ACC112 (cell line): Measurements from ENCODE around the gene ZNF197.
"Not testable (repeated sequence)": the region's sequence is repeated elsewhere in the genome, so short reads cannot be mapped to it uniquely, and the experiment has no call there.

Experiments
- H2AFZ ChIP-seq: fragments of 200-600 bp; sonication (generic); one replicate; pipeline ENCODE4 v1.6.0; 2017; ENCODE audit warnings: antibody characterized with exemption, low read length; ENCODE audit not compliant: unreplicated experiment
- H3K27ac ChIP-seq: fragments of 200-600 bp; sonication (generic); 2 replicates; pipeline ENCODE4 v1.5.1; 2014; ENCODE audit warnings: low read depth, mild to moderate bottlenecking, antibody characterized with exemption, low read length, moderate library complexity
- H3K27me3 ChIP-seq: fragments of 200-600 bp; sonication (generic); 2 replicates; pipeline ENCODE4 v1.6.1; 2014; ENCODE audit warnings: mild to moderate bottlenecking, antibody characterized with exemption, low read length, moderate library complexity, mixed read lengths; ENCODE audit not compliant: insufficient read depth
- H3K36me3 ChIP-seq: fragments of 200-600 bp; sonication (generic); 2 replicates; pipeline ENCODE4 v1.6.1; 2016; ENCODE audit warnings: mild to moderate bottlenecking, antibody characterized with exemption, low read length, moderate library complexity, mixed read lengths; ENCODE audit not compliant: insufficient read depth
- H3K4me1 ChIP-seq: fragments of 200-600 bp; sonication (generic); one replicate; pipeline ENCODE4 v1.6.1; 2016; ENCODE audit warnings: low read length, mixed read lengths; ENCODE audit not compliant: insufficient read depth, unreplicated experiment, control insufficient read depth
- H3K4me3 ChIP-seq: fragments of 200-600 bp; sonication (generic); 2 replicates; pipeline ENCODE4 v1.5.1; 2014; ENCODE audit warnings: mild to moderate bottlenecking, low read depth, low read length
- H3K79me2 ChIP-seq: fragments of 200-600 bp; sonication (generic); one replicate; pipeline ENCODE4 v1.6.0; 2016; ENCODE audit warnings: low read length; ENCODE audit not compliant: control insufficient read depth, unreplicated experiment, insufficient read depth

Gene ZNF197

DNA sequence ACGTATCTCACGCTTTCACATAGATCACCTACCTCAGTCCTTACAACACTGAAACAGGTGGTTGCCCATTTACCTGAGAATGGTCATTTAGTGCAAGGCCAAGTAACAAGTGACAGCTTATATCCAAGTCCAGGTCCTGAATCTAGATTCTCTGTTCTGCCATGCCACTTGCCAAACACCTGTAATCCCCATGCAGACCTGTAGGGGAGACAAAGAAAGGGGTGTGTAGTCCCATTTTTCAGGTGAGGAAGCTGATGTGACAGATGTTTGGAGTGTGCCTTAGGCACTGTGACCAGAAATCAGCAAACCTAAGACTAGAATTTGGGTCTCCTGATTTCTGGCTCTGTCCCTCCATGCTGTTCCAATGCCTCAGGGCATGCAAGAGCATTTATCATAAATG, 36.4 kb downstream of the ZNF197 start:
- no peaks in the 10 kb centered on the region for H3K79me2 ChIP-seq
- H2AFZ ChIP-seq, result no peak overlapping the region
- H3K27ac ChIP-seq, result no peak overlapping the region
- peaks cover 65% of the 10 kb centered on the region for H3K36me3 ChIP-seq
- H3K27me3 ChIP-seq, result no peaks in the 10 kb centered on the region
- no peak overlapping the region for H3K4me3 ChIP-seq
- H3K4me1 ChIP-seq, result no peaks in the 10 kb centered on the region

DNA sequence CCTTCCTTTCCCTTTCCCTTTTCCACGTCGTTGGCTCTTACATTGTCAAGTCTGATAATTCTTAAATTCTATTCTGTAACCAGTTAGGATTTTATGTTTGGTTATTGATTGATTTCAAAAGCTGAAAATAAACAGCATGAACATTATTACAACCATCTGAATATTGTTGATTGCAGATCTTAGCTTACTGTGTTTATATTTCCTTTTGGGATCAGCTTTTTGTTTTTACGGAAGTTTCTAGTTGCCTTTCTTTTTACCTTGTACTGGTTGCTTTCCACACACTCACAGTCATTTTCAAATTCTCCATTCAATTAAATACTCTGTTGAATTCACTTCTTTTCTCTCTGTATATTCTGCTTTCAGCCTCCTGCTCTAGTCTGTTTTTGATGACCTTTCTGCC, 40.3 kb downstream of the ZNF197 start:
- H2AFZ ChIP-seq, result no peak overlapping the region
- H3K36me3 ChIP-seq, result peaks cover 27% of the 10 kb centered on the region
- H3K4me1 ChIP-seq, result peaks cover 16% of the 10 kb centered on the region
- H3K27ac ChIP-seq, result no peak overlapping the region
- no peaks in the 10 kb centered on the region for H3K27me3 ChIP-seq
- no peaks in the 10 kb centered on the region for H3K79me2 ChIP-seq
- no peak overlapping the region for H3K4me3 ChIP-seq

DNA sequence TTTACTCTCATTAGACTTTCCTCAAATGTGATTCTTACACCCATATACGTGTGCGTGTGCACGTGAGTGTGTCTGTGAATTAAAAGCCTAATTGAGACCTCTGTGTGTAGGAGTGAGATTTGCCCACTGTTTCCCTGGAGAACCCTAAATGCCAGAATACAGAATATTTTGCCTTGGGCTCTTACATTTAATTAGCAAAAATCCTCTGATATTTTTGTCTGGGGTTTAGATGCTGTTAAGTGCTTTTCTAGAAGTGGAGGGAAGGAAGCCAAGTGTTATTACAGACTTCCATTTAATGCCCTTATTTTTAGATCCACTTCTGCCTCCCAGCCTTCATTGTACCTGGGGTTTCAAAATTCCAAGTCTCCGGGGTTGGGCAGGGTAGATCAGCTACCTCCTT, 41.5 kb downstream of the ZNF197 start:
- H3K79me2 ChIP-seq, result no peaks in the 10 kb centered on the region
- no peak overlapping the region for H3K4me3 ChIP-seq
- H2AFZ ChIP-seq, result no peak overlapping the region
- H3K27ac ChIP-seq, result 0 out of 2 replicates have a peak overlapping the region, but pooled peaks have one; percentile 8
- peaks cover 16% of the 10 kb centered on the region for H3K4me1 ChIP-seq
- peaks cover 15% of the 10 kb centered on the region for H3K36me3 ChIP-seq
- H3K27me3 ChIP-seq, result no peaks in the 10 kb centered on the region

DNA sequence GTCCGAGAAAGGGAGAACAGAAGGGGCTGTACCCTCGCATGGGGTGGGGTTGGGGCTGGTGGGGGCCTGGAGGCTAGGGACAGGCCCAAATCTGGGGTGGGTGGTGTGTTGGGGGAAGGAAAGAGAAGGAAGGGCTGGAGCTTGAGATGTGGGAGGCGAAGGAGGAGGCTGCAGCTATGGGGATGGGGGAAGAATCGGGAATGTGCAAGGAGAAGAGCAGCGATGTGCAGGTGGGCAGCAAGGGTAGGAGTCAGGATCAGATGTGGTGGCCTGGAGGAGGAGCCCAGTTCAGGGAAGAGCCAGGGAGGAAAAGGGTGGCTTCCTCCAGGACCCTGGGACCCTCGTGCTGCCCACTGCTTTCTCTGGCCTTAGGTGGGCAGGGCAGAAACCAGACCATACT, 44.9 kb downstream of the ZNF197 start:
- H3K27me3 ChIP-seq, result no peaks in the 10 kb centered on the region
- no peak overlapping the region for H2AFZ ChIP-seq
- peaks cover 16% of the 10 kb centered on the region for H3K4me1 ChIP-seq
- no peaks in the 10 kb centered on the region; the same call in none of the 2 replicates for H3K36me3 ChIP-seq
- H3K27ac ChIP-seq, result no peak overlapping the region
- H3K4me3 ChIP-seq, result no peak overlapping the region
- H3K79me2 ChIP-seq, result no peaks in the 10 kb centered on the region

DNA sequence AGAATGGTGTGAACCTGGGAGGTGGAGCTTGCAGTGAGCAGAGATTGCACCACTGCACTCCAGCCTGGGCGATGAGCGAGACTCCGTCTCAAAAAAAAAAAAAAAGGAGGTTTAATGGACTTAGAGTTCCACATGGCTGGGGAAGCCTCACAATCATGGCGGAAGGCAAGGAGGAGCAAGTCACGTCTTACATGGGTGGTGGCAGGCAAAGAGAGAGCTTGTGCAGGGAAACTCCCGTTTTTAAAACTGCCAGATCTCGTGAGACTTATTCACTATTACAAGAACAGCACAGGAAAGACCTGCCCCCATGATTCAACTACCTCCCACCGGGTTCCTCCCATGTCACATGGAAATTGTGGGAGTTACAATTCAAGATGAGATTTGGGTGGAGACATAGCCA, 48.6 kb downstream of the ZNF197 start:
- not testable (repeated sequence) for H3K79me2 ChIP-seq, H3K4me1 ChIP-seq, H2AFZ ChIP-seq, H3K27me3 ChIP-seq, H3K4me3 ChIP-seq, H3K36me3 ChIP-seq, H3K27ac ChIP-seq

DNA sequence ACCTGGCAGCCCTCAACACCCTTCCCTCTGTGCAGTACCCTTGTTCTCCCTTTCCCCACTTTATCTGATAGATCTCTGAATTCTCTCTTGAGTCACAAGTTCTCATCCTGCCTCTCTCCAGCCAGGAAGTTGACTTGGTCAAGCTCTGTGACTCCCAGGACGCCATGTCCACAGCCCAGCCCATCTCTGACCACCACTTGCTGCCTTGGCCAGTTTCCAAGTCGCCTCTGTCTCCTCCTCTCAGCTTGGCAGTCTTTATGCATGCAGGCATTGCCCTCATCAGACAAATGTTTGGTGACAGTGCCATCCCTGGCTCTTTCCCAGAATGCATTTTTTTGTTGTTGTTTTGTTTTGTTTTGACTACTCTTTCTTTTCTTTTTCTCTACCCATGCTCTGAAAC, 49.4 kb downstream of the ZNF197 start:
- no peak overlapping the region for H2AFZ ChIP-seq
- no peaks in the 10 kb centered on the region for H3K79me2 ChIP-seq
- no peak overlapping the region for H3K27ac ChIP-seq
- H3K4me3 ChIP-seq, result no peak overlapping the region
- H3K4me1 ChIP-seq, result no peaks in the 10 kb centered on the region
- no peaks in the 10 kb centered on the region for H3K36me3 ChIP-seq
- no peaks in the 10 kb centered on the region for H3K27me3 ChIP-seq

DNA sequence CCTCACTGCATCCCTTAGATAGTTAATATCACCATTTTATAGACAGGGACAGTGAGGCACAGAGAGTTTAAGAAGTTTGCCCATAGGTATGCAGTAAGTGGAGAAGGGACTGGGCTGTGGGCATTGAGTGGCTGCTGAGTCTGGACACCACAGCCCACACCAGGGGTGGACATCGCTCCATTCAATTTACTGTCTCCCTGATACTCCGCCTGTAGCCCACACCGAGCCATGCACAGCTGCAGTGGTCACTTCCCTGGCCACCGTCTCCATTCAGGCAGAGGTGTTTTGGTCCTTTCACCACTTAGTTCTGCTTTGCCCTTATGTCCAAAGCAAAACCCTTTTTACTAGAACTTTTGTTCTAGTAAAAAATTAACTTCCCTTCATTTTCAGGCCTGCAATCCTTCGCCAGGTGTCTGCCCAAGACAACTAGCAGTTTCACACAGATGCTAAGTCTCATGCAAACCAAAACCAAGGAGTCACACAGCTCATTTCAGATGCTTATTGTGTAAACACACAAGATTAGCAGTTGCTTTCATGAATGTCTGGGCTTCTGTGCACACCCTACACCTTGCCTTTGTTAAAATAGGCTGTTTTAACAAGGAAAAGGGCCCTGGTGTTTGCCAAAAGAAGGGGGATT, 53.8 kb downstream of the ZNF197 start:
- no peaks in the 10 kb centered on the region for H3K4me1 ChIP-seq
- H3K4me3 ChIP-seq, result no peak overlapping the region
- peaks cover 15% of the 10 kb centered on the region; the same call in 1 of the 2 replicates for H3K36me3 ChIP-seq
- no peaks in the 10 kb centered on the region for H3K27me3 ChIP-seq
- H3K27ac ChIP-seq, result no peak overlapping the region
- H3K79me2 ChIP-seq, result no peaks in the 10 kb centered on the region
- H2AFZ ChIP-seq, result no peak overlapping the region

DNA sequence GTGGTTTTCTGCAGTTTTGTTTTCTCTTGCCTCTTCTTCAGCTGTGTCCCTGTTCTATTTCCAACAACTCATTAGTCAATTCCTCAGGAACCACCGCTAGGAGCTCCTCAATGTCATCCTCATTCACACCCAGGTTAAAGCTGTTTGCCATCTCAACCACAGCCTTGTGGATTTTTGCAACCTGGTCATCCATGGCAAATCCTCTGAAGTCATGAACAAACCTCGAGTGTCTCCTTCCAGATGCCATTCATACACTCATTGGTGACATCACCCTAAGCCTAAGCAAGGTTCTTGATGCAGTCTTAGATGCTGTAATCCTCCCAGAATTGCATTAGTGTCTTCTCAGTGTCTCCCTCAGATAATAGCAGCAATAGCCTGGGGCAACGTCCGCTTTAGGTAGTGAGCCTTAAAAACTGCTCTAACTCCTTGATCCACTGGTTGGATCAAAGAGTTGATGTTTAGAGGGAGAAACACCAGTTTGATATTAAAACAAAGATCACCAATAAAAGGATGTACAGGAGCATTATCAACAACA, 56.2 kb downstream of the ZNF197 start:
- H3K36me3 ChIP-seq, result peaks cover 23% of the 10 kb centered on the region; the same call in 1 of the 2 replicates
- no peak overlapping the region for H3K27ac ChIP-seq
- peaks cover 3% of the 10 kb centered on the region for H3K4me1 ChIP-seq
- H2AFZ ChIP-seq, result no peak overlapping the region
- no peak overlapping the region for H3K4me3 ChIP-seq
- no peaks in the 10 kb centered on the region for H3K27me3 ChIP-seq
- H3K79me2 ChIP-seq, result no peaks in the 10 kb centered on the region

DNA sequence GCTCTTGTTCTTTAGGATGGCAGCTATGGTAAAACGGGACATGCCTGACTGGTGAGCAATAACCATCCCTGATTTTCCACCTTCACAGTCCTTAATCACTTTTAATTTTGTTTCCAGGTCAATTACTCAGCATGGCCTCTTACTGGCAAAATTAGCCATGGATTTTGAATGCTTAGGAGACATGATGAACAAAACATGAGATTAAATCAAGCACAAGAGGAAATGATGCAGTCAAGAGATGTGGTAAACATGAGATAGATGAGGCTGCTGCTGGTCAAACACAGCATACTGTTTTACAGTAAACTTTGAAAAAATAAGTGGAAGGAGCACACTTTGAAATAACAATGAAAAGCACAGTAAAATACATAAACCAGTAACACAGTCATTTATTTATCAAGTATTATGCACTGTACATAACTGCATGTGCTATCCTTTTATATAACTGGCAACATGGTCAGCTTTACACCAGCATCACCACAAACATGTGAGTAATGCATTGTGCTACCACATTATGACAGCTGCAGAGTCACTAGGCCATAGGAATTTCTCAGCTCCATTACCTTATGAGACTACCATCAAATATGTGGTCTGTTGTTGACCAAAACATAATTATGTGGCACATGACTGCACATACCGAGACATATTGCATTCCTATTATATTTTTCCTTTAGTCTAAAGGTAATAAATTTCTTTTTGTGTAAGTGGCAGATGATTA, 57.5 kb downstream of the ZNF197 start:
- H3K79me2 ChIP-seq, result no peaks in the 10 kb centered on the region

DNA sequence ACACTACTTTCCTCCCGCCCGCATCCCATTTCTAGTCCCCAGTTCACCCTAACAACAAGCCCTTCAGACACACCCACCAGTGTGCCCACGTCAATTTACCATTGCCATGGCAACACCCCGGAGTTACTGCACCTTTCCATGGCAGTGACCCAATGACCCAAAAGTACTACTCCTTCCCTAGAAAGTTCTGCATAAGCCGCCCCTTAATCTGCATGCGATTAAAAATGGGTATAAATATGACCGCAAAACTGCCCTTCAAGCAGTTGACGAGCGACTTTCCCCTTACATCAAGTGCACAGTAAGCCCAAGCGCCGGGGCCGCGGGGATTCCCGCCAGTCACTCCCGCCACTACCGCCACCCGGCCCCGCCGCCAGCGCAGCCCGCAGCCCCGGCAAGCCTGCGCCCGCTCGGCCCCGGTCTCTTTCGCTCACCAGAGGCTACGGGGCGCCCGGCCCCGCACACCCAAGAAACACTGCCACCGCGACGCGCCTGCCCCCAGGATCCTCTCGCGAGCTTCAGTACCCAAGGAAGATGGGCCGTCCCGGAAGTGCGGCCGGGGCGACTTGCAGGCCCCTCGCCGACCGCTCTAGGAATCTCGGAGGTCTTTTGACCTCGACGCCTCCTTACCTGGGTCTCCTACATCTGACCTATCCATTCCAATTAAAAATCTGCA, 60.4 kb downstream of the ZNF197 start:
- H3K4me3 ChIP-seq, result peak overlapping the region; percentile 84
- H3K27ac ChIP-seq, result no peak overlapping the region
- H3K79me2 ChIP-seq, result no peaks in the 10 kb centered on the region
- H3K36me3 ChIP-seq, result peaks cover 25% of the 10 kb centered on the region; the same call in 1 of the 2 replicates
- H3K27me3 ChIP-seq, result peaks cover 4% of the 10 kb centered on the region; the same call in 1 of the 2 replicates
- H3K4me1 ChIP-seq, result peaks cover 3% of the 10 kb centered on the region
- peak overlapping the region; percentile 95 for H2AFZ ChIP-seq

More for the DNA sequence above, 57.5 kb downstream of the ZNF197 start:
- Histone ChIP-seq H3K27me3 (no peaks in the 10 kb centered on the region), H3K36me3 (peaks cover 25% of the 10 kb centered on the region; the same call in 1 of the 2 replicates), H2AFZ (no peak overlapping the region), H3K4me1 (peaks cover 3% of the 10 kb centered on the region), H3K4me3 (no peak overlapping the region), H3K27ac (no peak overlapping the region)
